ENCODE data around the gene MYO7B.
A peak's percentile ranks its signal among the peaks of the same experiment; 100 is the strongest.

Gene MYO7B

DNA sequence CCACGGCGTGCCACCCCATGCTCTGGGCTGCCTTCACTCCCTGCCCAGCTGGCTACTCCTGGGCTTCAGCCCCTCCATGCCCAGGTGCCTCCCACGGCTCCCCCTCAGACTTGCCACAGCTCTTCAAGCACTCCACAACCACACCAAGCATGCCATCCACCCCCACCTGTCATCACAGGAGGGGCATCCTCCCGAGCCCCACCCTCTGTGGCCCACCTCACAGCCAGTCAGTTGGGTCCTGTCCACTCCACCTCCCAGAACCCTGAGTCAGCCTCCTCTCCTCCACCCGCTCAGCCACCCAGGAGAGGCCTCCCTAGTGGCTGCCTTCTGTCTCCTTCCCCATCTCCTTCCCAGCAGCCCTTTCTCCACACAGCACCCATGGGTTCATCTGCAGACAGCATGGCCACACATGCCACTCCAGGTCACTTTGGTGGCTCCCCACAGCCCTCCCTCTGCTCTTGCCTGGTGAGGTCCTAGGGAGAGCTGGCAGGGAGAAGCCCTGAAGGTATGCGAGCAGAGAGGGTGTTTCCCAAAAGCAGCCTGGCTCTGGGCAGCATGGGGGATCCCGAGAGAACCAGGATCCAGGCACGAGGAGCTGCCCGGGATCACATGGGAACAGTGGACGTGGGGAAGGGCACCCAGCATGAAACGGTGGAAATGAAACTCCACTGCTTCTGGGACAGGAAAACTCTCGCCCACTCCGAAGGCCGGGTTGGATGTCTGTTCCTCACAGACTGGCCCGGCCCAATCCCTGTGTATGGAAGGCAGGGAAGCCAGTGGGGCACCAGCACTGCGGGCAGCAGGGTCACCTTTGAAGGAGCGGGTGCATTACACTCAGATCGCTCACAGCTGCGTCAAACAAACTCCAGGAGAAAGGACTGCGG lies 137.1 kb downstream of the MYO7B start:
- no peak for FAIRE-seq
- no peak for DNase-seq (ENCODE audit: insufficient read length, low spot score)

DNA sequence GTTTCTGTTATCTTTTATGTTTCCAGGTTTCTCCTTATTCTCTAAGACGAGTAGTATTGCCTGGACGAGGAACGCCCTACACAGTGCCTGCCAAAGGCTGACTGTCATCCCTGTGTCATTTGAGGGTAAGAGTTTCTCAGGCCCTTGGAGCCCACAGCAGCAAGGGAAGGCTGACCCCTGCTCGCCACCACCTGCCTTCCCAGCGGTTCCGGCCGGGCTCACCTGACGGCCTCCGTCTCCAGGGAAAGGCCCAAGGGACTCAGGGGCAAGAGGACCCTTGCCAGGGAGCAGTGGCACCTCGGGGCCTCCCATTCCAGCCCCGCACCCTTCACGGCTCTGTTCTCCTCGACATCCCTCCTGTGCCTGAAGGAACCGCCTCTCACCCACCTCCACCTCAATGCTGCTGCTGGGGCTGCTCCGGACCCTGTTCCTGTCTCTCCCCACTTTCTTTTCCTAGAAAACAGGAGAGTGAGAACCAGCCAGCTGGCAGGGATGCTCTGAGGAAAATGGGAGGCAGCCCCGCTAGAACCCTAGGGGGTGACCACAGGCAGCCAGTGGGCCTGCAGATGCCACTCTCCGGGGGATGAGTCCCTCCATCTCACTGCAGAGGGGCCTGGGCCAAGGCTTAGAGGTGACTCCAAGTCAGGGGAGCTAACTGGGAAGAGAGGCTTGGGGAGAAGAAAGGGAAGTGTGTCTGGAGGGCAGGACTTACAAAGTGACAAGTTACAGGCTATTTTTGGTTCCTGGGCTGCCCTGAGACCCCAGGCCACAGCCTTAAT lies 138.0 kb downstream of the MYO7B start:
- no peak for FAIRE-seq
- DNase-seq (ENCODE audit: insufficient read length, low spot score) = no peak

DNA sequence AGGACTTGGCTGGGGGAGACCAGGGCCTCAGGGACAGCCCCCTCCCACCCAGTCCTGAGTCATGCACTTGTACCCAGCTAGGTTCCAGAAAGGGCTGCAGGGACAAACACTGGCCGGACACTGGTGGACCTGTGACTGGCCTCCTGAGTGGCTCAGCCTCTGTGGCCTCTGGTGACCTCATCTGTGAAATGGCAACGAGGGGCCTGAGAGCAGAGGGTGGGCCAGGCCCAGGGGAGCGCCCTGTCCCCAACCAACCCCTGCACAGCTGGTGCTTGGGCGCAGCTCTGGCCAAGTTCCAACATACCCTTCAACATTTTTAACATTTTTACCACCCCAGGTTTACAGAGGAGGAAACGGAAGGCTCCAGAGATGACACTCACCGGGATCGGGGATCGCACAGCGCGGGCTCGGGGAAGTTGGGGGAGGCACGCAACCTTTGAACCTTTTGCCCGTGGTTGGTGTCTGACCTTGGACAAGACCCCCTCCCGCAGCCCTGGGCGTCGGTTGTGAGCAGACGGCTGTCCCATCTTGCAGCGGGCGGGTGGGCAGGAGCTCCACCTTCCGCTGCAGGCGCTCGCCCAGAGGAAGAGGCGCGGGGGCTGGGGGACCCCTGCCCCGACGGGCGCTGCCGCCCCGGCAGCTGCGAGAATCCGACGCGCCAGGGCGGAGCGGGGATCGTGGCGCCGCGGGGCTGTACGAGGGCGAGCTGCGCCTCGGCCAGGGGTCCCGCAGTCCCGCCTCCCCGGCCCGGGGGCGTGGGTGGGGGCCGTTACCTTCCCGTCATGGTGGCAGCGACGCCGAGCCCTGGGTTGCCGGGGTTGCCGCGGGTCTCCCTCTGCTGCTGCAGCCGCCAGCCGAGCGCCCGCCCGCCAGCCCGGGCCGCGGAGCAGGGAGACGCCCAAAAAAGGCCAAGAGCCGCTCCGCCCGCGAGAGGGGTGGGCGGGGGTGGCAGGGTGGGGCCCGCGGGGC lies 139.0 kb downstream of the MYO7B start:
- FAIRE-seq (no peak), DNase-seq (ENCODE audit: insufficient read length, low spot score) (peak; percentile 48)

GRCh38 chr2:127675331-127676261 lies 140.1 kb downstream of the MYO7B start, which contains the start of gene LIMS2:
TSS of gene LIMS2 (minus strand) at chr2:127675530. CDS start at chr2:127675024, 506 bp downstream.
- FAIRE-seq = no peak
- DNase-seq (ENCODE audit: insufficient read length, low spot score) = peak; percentile 66

GRCh38 chr2:127676906-127677305 lies 141.4 kb downstream of the MYO7B start:
- DNase-seq (ENCODE audit: insufficient read length, low spot score) (no peak), FAIRE-seq (no peak)

DNA sequence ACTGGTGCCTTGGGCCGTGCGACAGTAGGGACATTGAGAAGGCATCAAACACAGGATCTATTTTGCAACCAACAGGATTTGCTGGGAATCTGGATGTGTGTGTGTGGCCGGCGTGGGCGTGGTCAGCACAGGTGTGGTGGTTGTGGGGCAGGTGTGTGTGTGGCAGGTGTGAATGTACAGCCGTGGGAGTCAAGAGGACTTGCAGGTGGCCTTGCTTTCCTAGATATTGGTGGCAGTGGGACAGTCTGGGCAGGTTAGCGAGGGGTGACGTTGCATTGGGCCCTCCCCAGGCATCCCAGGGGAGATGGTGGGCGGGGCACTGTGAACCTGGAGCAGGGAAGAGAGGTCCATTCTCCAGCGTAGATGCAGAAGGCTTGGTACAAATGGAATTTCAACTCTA lies 143.0 kb downstream of the MYO7B start:
- FAIRE-seq (no peak), DNase-seq (ENCODE audit: insufficient read length, low spot score) (no peak)

GRCh38 chr2:127678991-127679390 lies 143.5 kb downstream of the MYO7B start:
- FAIRE-seq (no peak), DNase-seq (ENCODE audit: insufficient read length, low spot score) (no peak)

DNA sequence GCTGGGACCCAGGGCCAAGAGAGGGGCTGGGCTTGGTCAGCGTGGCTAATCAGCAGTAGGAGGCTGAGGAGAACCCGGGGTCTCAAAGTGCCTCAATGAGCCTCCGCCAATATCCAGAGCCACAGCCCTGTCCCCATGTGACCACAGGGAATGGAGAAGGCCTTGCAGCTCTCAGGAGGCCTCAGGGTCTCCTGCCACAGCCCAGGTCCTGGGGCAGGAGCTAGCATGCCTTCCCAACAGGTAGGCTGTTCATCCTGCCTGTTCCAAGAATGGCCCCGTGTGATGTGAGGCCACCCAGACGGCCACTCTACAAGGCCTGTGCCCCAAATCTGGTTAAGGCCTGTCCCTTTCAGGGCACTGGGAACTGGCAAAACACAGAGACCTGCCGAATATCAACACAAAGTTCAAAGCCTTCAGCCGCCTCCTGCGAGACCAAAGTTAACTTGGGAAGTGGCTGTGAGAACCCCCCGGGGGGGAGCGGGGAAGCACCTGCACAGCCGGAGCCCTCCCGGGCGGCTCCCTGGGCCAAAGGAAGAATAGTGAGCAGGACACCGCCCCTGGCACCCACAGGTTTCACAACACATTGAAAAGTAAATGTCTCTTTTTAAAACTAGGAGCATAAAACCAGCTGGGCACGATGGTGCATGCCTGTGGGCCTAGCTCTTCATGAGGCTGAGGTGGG lies 144.3 kb downstream of the MYO7B start:
- DNase-seq (ENCODE audit: insufficient read length, low spot score) (no peak), FAIRE-seq (no peak)

DNA sequence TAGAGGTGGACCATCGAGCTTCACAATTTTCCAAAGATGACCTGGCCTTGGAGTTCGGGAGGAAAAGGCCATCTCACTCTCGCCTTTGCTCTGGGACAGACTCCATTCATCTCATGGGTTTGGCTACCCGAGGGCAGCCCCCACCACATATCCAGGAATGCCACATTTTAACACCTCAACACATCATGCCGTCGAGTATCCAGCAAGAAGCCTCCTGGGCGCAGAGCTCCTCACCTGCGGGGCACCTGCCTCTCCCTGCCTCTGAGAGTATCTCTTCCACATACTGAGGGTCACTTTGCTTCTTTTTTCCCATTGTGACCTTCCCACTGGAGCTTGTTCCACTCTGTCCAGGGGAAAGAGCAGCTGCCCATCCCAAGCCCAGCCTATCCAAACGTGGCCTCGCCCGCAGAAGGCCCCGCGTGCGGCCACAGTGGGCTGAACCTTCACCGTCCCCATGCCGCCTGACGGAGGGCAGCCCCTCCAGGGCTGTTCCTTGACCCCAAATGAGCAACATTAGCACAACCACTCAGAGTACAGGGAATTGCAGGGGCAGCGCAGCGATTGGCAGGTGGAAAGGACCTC lies 145.3 kb downstream of the MYO7B start:
- FAIRE-seq (no peak), DNase-seq (ENCODE audit: insufficient read length, low spot score) (no peak)

GRCh38 chr2:127681288-127681804 lies 145.9 kb downstream of the MYO7B start:
- FAIRE-seq = no peak
- DNase-seq (ENCODE audit: insufficient read length, low spot score) = no peak

DNA sequence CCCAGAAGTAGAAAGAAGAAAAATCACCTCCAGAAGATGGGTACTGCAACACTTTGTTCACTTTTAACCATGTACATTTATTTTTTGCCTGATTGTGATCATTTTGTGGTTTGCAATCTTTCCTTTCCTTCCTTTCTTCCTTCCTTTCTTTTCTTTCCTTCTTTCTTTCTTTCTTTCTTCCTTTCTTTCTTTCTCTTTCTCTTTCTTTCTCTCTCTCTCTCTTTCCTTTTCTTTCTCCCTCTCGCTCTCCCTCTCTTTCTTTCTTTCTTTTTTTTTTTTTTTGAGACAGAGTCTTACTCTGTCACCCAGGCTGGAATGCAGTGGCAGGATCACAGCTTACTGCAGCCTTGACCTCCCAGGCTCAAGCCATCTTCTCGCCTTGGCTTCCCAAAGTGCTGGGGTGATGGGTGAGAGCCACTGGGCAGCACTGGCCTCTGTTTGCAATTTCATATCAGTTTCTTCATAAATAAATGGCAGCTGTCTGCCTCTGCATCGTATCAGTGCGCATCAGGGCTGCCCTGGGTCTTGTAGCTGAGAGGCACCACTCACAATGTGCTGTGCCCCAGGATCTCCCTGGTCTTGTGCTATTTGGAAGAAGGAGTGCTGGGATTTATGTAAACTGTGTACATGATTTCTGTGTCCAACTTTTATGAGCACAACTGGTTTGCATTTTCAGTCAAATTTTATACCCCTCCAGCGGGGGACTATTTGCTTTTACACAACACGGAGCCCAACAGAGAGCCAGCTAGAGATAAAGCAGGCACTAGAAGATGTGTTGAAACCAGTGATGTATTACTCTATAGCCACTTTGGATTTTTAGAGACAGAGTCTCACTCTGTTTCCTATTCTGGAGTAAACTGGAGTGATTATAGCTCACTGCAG lies 146.7 kb downstream of the MYO7B start:
- DNase-seq (ENCODE audit: insufficient read length, low spot score) (no peak), FAIRE-seq (no peak)

- FAIRE-seq = no peak
Measured at GRCh38 chr2:127683056-127683455, 147.6 kb downstream of the MYO7B start.

DNA sequence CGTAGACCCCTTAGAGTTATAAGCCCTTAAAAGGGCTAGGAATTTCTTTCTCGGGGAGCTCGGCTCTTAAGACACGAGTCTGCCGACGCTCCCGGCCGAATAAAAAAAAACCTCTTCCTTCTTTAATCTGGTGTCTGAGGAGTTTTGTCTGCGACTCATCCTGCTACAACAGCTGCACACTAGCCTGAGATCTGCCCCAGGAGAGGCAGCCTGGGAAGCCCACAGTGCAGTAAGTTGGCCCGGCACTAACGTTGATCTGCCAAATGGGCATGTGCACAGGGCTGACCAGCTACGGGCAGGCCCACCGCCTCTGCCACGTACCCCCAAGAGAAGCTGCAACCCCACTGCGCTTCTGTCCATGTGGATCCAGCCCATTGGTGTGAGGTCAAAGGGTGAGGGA lies 148.3 kb downstream of the MYO7B start:
- DNase-seq (ENCODE audit: insufficient read length, low spot score) = no peak

More at GRCh38 chr2:127683056-127683455, 147.6 kb downstream of the MYO7B start:
- no peak for DNase-seq (ENCODE audit: insufficient read length, low spot score)

DNA sequence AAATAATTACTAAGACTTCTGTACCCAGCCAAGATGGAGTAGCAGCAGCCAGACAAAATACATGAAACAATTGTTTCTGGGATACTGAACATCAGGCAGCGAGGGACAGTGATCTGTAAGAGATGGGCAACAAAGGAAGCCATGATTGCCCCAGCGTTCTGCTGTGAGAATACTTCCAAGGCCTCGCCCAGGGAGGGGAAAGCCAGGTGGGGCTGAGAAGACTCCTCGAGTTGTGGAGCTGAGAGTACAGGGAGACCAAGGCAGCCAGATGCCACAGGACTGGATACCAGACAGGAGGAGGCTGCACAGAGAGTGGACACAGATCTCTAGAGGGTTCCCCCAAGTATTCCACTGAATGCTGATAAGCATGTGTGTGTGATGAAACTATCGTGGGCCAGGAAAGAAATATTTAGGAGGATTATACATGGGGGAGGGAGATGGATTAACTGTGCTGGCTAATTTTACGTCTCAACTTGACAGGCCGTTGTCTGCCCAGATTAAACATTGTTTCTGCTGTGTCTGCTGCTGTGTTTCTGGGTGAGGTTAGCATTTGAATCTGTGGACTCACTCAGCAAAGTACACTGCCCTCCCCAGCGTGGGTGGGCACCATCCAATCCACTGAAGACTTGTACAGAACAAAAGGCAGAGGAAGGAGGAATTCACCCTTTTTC lies 150.1 kb downstream of the MYO7B start:
- DNase-seq (ENCODE audit: insufficient read length, low spot score) (no peak), FAIRE-seq (no peak)

More for the DNA sequence above, 148.3 kb downstream of the MYO7B start:
- FAIRE-seq = peak; percentile 23
